GM19468 (cell line): ENCODE results near the gene PAFAH2.
"Not testable (repeated sequence)": the region's sequence is repeated elsewhere in the genome, so short reads cannot be mapped to it uniquely, and the experiment has no call there.

Experiments used
- ATAC-seq: cut with Tn5 transposase; IDR thresholded peaks from one replicate; pipeline ENCODE4 v1.9.1; 2021; ENCODE audit warnings: mild to moderate bottlenecking, moderate library complexity, moderate number of reproducible peaks; ENCODE audit not compliant: unreplicated experiment; ENCODE audit errors: extremely low read depth

The PAFAH2 gene

DNA sequence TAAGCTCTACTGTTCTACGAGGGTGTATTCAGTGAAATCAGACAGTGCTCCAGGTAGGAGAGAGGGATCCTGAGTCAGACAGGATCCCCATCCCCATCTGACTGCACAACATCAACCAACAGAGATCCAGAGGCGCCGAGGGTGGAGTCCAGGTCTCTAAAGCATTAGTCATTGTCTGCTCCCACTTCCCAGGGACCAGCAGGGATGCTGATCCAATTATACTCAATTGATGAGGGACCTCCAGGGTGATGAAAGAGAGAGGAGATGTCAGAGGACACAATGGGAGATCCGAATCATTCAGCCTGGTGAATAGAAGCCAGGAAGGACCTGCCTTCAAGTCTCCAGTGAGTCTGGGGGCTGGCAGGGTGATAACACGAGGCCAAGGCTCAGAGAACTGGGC lies 52.1 kb downstream of the PAFAH2 start:
- no peak for ATAC-seq

DNA sequence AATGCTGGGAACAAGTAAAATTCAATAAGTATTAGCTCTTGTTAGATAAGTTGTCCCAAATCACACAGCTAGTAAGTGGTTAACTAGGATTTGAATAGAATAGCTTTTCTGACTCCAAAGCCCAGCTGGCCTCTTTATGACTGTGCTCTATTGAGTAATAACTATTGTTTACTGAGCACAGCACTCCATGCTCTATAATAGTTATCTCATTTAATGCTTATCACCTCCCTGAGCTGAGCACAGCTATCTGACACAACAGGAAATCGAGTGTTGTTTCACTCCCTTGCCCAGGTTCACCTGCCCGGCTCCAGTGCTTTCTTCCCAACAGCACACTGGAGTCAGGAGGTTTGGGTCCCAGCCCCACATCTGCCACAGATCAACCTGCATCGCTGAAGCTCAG lies 52.9 kb downstream of the PAFAH2 start:
- no peak for ATAC-seq

DNA sequence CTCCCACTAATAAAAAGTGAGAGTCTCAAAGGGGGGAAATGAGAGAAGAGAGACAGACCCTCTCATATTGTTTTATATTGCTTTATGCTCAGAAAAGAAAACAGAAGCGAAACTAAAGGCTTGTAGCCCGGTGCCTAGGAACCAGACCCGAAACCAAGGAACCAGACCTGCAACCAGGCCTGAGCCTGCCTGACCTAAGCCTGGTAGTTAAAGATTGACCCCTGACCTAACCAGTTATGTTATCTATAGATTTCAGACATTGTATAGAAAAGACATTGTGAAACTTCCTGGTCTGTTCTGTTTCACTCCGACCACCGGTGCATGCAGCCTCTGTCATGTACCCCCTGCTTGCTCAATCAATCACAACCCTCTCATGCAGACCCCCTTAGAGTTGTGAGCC lies 54.4 kb downstream of the PAFAH2 start:
- not testable (repeated sequence) for ATAC-seq

DNA sequence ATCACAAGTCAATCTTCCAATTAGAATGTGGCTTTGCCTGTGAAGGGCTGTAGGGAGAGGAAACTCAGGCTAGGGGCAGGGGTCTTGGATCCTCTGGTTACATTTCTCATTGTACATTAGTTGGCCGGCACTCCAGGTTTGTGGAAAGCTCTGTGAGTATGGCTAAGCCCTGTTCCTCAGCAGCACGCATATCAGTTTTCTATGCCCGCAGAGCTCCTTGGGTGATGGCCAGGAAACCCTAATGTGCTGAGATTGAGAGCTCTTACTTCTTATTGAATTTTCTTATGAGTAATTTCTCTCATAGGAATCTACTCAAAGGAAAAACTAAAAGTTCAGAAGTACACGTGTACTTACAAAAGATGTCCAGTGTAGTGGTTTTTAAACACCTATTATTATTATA lies 60.9 kb downstream of the PAFAH2 start:
- ATAC-seq = no peak

DNA sequence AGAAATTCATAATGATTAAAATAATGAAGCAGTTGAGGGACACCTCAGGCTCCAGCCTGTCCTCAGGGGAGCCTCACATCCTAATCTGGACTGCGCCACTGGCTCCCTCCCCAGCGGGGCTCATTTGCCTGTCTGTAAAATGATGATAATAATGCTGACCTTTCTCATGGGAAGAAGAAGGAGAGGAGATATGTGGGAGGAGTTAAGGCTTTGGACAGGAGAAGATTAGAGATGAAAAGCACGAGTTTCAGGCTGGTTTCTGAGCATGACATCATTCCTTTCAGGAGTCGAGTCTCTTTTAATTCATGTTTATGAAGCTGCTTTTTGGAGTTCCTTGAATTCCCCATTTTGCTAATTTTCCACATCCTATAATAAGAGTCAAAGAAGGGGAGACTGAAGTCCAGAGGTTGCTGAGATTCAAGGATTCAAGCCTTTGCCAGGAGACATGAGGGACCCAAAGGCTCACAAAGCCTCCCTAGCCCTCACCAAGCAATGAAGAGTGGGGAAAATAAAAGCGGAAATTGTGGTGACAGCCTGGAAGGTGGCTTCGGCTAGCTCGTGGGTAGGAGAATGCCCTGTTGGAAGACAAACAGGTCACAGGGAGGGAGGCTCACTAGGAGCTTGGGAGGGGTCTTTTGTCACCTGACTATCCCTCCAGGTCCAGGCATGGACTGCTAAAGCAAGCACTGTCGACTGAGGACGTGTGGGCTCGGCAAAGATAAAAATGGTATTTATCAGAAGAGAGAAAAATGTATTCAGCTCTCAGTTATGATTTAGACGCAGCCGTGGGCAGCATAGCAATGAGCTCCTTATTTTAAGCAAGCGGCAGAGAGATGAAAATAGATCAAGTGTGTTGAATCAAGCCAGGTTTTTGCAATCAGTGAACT lies 64.1 kb downstream of the PAFAH2 start:
- no peak for ATAC-seq

DNA sequence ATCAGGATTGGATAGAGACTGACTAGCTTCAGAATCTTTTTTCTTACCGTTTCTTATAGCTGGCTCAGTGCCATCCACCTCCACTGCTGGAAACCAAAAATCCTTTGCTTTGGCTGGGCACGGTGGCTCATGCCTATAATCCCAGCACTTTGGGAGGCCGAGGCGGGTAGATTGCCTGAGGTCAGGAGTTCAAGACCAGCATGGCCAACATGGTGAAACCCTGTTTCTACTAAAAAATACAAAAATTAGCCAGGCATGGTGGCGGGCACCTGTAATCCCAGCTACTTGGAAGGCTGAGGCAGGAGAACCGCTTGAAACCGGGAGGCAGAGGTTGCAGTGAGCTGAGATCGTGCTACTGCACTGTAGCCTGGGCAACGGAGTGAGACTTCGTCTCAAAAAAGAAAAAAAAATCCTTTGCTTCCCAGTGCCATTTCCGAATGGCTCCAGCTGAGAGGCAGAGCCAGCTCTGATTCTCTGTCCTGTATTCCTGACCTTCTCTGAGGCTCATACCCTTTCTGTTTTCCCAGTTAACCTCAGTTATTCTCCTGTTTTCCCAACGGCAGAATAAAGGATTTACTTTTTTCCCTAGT lies 65.0 kb downstream of the PAFAH2 start:
- not testable (repeated sequence) for ATAC-seq

DNA sequence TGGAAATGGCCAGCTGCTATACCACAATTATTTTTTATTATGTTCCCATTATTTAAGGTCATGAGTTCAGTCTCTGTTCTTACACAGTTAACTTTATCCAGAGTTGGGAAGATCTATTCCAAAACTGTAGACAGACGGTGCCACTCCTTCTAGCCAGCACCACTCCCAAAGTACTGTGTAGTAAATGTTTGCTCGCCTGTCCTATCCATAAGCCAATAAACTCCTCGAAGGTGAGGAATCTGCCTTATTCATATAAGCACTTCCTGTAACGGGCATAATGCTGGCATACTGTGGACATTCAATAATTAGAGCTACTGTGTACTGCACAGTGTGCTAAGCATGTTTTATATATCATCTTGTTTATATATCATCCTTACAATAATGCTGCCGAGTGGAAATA lies 65.5 kb downstream of the PAFAH2 start:
- no peak for ATAC-seq

DNA sequence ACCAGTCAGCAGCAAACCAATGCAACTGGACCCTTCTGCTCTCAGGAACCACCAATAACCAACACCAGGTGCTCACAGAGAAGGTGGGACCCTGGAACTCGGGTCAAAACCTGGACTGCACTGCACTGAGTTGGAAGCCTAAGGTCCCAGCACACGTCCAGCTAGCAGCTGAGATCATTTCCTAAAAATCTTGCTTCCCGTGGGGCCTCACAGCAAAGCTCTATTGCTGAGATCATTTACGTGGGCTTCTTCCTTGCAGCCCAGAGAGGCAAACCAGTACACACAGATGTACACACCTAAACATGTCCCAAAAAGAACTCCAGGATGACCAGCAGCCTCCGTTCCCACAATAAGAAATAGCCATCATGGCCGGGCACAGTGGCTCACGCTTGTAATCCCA lies 68.8 kb downstream of the PAFAH2 start:
- ATAC-seq = no peak

DNA sequence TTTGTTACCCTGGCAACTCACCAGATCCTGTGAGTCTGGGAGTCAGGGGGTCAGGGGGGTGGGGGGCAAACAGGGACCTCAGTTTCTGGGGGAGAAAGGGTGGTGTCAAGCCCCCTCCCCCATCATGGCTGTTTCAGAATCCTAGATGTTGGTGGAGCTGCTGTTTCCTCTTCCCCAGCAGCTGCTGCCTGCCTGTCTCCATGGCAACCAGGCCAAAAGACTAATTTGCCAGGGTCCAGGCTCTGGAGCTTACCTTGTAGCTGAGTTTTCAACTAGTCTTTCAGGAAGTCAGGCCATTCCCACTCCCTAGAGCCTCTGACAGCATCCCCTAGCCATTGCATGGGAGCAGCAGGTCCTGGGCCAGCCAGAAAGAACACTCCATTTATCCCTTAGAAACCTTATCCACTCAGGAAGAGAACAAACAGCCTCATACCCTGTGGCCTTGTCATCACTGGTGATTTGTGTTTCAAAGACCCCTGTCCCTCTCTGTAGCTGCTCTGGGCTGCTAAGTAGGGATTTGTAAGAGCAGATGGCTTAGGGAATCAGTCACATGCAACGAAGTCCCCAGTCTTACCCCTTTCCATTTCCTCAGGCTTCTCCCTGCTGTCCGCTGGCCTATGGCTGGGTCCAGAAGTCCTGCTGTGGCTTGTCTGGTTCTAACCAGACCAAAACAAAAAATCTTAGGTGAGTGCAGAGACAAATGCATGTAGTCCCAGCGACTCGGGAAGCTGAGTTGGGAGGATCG lies 70.2 kb downstream of the PAFAH2 start:
- ATAC-seq = no peak

DNA sequence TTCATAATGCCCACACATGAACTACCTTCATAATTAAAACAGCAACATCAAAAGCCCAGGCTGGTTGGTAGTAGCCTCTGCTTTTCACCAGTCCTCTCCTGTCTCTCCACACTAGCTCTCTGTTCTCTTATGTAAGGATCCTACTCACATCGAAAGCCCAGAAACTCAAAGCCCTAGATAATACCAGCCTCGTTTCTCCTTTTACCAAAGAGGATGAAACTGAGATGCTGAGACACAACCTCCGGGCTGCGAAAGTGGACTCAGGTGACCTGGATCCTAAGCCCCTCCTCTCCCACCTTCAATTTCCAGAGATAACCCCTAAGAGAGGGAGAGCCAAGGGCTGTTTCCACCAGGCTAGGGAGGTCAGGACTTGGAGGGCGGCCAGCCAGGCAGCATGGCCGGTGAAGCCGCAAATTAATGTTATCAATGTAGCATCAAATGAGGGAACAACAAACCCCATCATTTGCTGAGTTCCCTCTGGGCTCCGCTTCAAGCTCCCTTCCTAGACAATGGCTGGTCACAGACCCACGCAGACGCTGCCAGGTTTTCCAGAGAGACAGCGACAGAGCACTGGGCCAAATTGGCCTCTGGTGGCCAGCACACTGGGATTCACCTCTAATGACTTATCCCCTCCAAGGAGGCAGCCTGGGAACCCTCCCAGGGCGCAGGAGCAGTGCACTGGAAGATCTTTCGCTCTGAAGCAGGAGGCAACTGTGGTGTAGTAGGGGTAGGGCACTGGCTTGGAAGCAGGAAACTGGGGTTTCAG lies 70.9 kb downstream of the PAFAH2 start:
- ATAC-seq = no peak

DNA sequence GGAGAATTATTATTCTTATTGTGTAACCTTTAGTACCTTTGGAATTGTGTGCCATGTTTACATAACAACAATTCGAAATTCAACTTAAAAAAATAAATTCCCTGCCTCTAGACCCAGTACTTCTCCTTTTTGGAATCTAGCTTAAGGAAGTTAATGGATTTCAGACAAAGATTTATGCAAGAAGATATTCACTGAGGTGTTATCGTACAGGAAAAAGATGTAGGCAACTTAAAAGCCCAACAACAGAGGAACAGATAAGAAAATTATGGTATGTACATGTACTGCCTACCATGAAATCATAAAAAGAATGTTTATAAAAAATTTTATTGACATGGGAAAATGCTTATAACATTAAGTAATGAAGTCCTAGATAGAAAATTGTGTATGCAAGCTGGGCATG lies 73.4 kb downstream of the PAFAH2 start:
- ATAC-seq = no peak

DNA sequence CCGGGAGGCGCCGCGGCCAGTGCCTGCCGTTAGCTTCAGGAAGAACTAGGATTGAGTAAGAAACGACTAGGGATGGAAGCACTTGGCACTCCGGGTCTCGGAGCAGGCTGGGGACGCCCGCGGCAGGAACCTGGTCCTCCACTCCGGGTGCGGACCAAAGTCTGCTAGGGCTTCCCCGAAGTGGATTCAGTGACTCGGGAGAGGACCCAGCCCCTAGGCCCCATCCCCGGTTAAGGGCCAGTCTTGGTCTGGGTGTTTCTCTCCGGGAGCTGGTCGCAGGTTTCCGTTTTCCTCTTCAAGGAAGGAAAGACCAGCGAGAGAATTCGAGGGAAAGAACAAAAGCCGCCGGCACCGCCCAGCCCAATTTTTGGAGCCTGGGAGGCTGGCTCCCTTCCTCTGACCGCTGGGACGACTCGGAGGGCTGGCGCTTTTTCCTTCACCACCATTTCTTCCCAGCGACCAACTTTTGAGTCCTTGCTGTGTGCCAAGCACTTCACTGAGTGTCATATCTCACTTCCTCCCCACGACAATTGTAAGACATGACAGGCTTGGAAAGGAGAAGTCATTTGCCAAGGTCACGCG lies 74.8 kb downstream of the PAFAH2 start:
- no peak for ATAC-seq

DNA sequence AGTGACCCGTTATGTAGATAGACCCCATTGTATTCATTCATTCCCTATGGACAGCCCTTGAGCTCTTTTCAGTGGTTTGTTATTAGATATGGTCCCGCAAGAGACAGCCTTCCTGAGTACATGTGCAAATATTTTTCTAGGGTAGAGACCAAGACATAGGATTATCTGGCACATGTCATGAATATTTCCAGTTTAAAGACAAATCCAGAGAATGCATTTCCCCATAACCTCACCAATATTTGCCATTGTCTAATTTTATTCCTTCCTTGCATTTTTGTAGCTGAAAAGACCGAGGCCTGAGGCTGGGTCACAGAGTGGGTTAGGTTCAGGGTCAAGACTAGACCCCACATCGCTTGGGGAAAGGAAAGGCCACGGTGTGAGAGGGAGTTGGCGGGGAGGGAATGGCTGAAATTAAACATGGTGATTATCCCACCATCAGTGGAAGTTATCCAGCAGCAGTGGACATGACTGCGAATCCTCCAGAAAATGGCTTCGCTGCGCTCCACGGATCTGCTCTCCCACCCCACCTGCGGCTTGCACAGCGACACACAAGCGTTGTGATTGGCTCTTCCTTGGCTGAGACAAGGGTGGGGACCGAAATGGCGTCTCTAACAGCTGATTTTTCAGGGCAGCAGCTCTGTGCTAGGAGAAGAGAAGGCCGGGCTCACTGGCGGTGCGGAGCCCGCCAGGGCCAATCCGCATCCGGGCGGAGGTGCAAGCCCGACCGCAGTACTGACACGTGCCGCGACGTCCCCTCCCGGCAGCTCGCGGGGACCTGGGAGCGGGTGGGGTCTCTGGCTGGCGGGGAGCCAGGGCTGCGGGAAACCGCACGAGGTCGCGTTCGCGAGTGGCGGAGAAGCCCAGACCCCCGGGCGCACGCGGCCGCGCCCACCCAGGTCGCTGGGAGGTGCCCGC lies 75.5 kb downstream of the PAFAH2 start:
- no peak for ATAC-seq

DNA sequence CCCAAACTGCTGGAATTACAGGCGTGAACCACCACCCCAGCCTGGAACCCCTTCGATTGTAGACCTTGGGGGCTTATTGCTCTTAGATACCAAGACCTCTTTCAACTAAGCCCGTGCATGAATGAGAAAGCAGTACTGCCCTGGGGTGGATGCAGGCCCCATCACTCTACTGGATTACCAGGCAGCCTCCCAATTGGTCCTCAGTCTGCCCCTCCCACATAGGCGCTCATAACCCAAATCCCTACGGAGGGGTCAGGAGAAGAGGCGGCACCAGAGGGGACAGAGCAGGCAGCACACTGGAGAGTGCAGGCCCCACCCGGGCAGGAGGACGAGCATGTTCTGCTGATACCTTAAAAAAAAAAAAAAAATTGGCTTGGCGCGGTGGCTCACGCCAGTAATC lies 79.2 kb downstream of the PAFAH2 start:
- ATAC-seq = no peak

DNA sequence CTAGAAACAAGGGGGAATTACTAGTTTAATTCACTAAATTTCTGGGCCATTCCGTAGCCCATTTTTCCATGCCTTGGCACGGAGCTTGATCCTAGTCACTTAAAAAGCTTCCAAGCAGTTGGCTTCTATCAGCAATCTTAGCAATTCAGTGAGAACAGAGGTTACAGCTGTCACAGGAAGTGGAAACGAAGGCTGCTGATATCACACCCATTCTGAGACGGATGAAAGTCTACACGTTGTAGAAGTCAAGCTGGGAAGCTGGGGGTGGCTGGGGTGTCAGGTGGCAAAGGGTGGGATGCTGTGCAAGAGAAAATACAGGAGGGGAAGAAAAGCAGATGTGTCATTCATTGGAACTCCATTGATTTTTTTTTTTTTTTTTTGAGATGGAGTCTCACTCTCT lies 79.9 kb downstream of the PAFAH2 start:
- no peak for ATAC-seq

DNA sequence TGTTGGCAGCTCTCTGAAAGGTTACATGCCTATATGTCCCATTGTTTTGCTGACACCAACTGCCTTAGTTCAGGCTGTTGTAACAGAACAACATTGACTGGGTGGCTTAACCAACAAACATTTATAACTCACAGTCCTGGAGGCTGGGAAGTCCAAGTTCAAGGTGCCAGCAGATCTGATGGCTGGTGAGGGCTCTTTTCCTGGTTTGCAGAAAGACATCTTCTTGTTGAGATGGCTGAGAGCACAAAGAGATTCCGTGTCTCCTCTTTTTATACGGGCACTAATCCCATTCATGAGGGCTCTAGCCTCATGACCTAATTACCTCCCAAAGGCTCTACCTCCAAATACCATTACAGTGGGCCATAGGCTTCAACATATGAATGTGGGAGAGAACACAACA lies 81.4 kb downstream of the PAFAH2 start:
- ATAC-seq = no peak

DNA sequence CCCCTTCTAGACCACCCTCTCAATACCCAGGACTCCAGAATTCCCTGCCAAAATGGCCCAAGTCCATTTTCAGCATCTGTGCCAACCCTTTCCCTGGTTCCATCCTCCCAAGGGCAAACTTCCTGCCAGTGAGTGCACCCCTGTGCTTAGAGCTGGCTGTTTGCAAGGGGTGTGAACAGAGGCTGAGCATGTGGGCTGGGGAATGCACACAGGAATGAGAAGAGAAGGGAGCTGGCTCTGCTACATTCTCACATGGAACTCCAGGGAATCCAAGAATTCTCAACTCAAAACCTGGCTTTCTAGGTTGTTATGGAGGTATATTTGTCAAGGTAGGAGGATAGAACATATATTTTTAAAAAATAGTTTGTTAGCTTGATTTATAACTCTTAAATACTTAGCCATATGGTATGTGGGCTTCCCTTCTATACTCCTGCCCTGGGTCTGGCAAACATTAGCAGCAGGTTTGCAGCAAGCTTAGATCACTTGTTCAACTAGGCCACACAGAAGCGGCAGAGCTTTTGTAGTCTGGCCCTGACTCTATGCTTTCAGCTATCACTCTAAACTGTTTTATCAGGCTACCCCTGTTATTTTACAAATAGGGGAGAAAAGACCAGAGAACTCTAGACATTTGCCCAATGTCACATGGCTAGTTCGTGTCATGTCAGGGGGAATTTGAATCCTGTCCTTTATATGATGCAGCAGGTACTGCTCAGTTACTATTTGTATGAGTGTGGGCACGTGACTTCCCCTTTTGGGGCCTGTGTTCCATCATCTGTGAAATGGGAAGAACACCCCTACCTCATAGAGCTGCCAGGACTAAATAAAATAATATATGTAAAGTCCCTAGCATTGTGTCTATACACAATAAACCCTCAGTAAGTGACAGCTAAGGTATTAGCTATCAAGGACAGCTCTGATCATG lies 83.5 kb downstream of the PAFAH2 start:
- no peak for ATAC-seq

DNA sequence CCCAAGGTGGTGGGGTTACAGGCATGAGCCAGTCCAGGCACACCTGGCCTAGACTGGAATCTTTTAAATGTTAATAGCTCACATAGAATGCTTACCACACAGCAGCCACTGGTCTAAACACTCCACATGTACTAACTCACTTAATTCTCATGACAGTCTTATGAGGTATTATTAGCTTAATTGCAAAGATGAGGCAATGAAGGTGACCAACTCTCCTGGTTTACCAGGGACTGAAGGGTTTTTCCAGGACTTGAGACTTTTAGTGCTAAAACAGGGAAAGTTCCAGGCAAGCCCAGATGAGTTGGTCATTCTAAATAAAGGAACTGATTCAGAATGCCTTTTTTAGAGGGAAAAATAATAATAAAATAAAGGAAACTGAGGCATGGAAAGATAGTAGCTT lies 84.7 kb downstream of the PAFAH2 start:
- no peak for ATAC-seq
